SU-DHL-6 (cell line): ENCODE data around the gene SFMBT2.

Experiments used
- H2AFZ ChIP-seq: fragments of 200-600 bp; sonication (generic); 2 replicates; pipeline ENCODE4 v1.6.1; 2014; ENCODE audit warnings: low read depth, mild to moderate bottlenecking, moderate library complexity, mixed read lengths, antibody characterized with exemption, low read length; ENCODE audit not compliant: severe bottlenecking
- H3F3A ChIP-seq: fragments of 200-600 bp; shearing (Covaris generic); 2 replicates; pipeline ENCODE4 v1.6.0; 2016; ENCODE audit warnings: antibody characterized with exemption, mild to moderate bottlenecking; ENCODE audit not compliant: insufficient read depth
- H3K27ac ChIP-seq: fragments of 200-600 bp; sonication (generic); 2 replicates; pipeline ENCODE4 v1.5.1; 2016; ENCODE audit warnings: low read depth, mild to moderate bottlenecking, low read length, moderate library complexity, mixed read lengths
- H3K27me3 ChIP-seq: fragments of 200-600 bp; sonication (generic), shearing (Covaris generic); 2 replicates; pipeline ENCODE4 v1.6.0; 2014; ENCODE audit warnings: mild to moderate bottlenecking, low read length
- H3K36me3 ChIP-seq: fragments of 200-600 bp; sonication (generic); 2 replicates; pipeline ENCODE4 v1.6.1; 2014; ENCODE audit warnings: mild to moderate bottlenecking, low read length, mixed read lengths
- H3K4me2 ChIP-seq: fragments of 300-600, 200-600 bp; shearing (Covaris generic), sonication (generic); 2 replicates; pipeline ENCODE4 v1.6.0; 2014; ENCODE audit warnings: low read length, low read depth, mild to moderate bottlenecking; ENCODE audit not compliant: poor library complexity, severe bottlenecking
- H3K4me3 ChIP-seq: fragments of 200-600 bp; sonication (generic); 2 replicates; pipeline ENCODE4 v1.5.1; 2014; ENCODE audit warnings: antibody characterized with exemption, low read length, mild to moderate bottlenecking, mixed read lengths; ENCODE audit not compliant: insufficient read depth, poor library complexity, severe bottlenecking
- H3K79me2 ChIP-seq: fragments of 200-600 bp; sonication (generic); 2 replicates; pipeline ENCODE4 v1.6.1; 2014; ENCODE audit warnings: mild to moderate bottlenecking, low read length, moderate library complexity; ENCODE audit not compliant: insufficient read depth
- H3K9ac ChIP-seq: fragments of 200-600 bp; sonication (generic); 2 replicates; pipeline ENCODE4 v1.7.0; 2014; ENCODE audit warnings: mild to moderate bottlenecking, low read length
- H3K9me2 ChIP-seq: fragments of 200-600 bp; sonication (generic); replicated peaks from 2 replicates; pipeline ENCODE4 v1.6.1; 2014; ENCODE audit warnings: low read length; ENCODE audit not compliant: insufficient read depth
- H3K9me3 ChIP-seq: fragments of 200-600 bp; sonication (generic); 2 replicates; pipeline ENCODE4 v1.6.1; 2014; ENCODE audit warnings: low read length, mixed read lengths; ENCODE audit not compliant: insufficient read depth
- H4K20me1 ChIP-seq: fragments of 200-600 bp; sonication (generic); 2 replicates; pipeline ENCODE4 v1.6.1; 2014; ENCODE audit warnings: low read depth, mild to moderate bottlenecking, antibody characterized with exemption, low read length, moderate library complexity, mixed read lengths
- CTCF ChIP-seq: fragments of 200-600 bp; sonication (generic); IDR thresholded peaks from one replicate; pipeline ENCODE4 v1.5.1; 2017; ENCODE audit warnings: antibody characterized with exemption, mild to moderate bottlenecking, low read length, moderate library complexity; ENCODE audit not compliant: insufficient read depth, poor library complexity, severe bottlenecking
- EZH2phosphoT487 ChIP-seq: fragments of 200-600 bp; sonication (generic), shearing (Covaris generic); conservative IDR thresholded peaks from 2 replicates; pipeline ENCODE4 v1.6.1; 2018; ENCODE audit warnings: mild to moderate bottlenecking, antibody characterized with exemption, low read length, moderate library complexity, mixed read lengths

SFMBT2 gene

GRCh38 chr10:7304110-7304509 lies 106.7 kb downstream of the SFMBT2 start:
- no peak for TF ChIP-seq EZH2phosphoT487
- no peak for TF ChIP-seq CTCF
- Histone ChIP-seq H3K9me2 (no peaks in the 10 kb centered on the region), H3F3A (no peaks in the 10 kb centered on the region), H4K20me1 (no peaks in the 10 kb centered on the region), H3K9ac (no peak overlapping the region), H3K4me3 (no peak overlapping the region), H3K27ac (no peak overlapping the region), H3K4me2 (no peak overlapping the region), H3K9me3 (no peaks in the 10 kb centered on the region), H3K27me3 (no peaks in the 10 kb centered on the region), H3K79me2 (peaks cover 49% of the 10 kb centered on the region), H2AFZ (no peak overlapping the region), H3K36me3 (no peaks in the 10 kb centered on the region)

- no peaks in the 10 kb centered on the region for H3K9me2 ChIP-seq
- no peak overlapping the region for H2AFZ ChIP-seq
- no peaks in the 10 kb centered on the region for H3K27me3 ChIP-seq
- no peaks in the 10 kb centered on the region for H3K36me3 ChIP-seq
- TF ChIP-seq CTCF: no peak
- TF ChIP-seq EZH2phosphoT487: no peak
- H3K9me3 ChIP-seq: no peaks in the 10 kb centered on the region
- H3F3A ChIP-seq: no peaks in the 10 kb centered on the region
- H3K79me2 ChIP-seq: peaks cover 50% of the 10 kb centered on the region
- no peak overlapping the region for H3K27ac ChIP-seq
- H4K20me1 ChIP-seq: no peaks in the 10 kb centered on the region
- no peak overlapping the region for H3K9ac ChIP-seq
- H3K4me2 ChIP-seq: no peak overlapping the region
- no peak overlapping the region for H3K4me3 ChIP-seq
These were observed 107.8 kb downstream of the SFMBT2 start for GRCh38 chr10:7302930-7303557.

- TF ChIP-seq CTCF (no peak), EZH2phosphoT487 (no peak)
- H3K9me2 ChIP-seq: no peaks in the 10 kb centered on the region
- H3K9me3 ChIP-seq: no peaks in the 10 kb centered on the region
- no peak overlapping the region for H3K4me2 ChIP-seq
- no peak overlapping the region for H3K9ac ChIP-seq
- no peaks in the 10 kb centered on the region for H3K27me3 ChIP-seq
- H3K36me3 ChIP-seq: no peaks in the 10 kb centered on the region
- H3F3A ChIP-seq: no peaks in the 10 kb centered on the region
- H2AFZ ChIP-seq: no peak overlapping the region
- H3K4me3 ChIP-seq: no peak overlapping the region
- peaks cover 47% of the 10 kb centered on the region for H3K79me2 ChIP-seq
- no peak overlapping the region for H3K27ac ChIP-seq
- no peaks in the 10 kb centered on the region for H4K20me1 ChIP-seq
These were observed 108.4 kb downstream of the SFMBT2 start for GRCh38 chr10:7302392-7302906.
